Cardiac muscle cell (in vitro differentiated cells and primary cell): ENCODE measurements around the gene MT1E. TPM values are rescaled to one million over a fixed set of nuclear protein-coding genes. Genes with fewer than 3 reads are reported as not detected.
A peak's percentile ranks its signal among the peaks of the same experiment; 100 is the strongest.

Source experiments
- DNase-seq, 2 donors: peaks; one replicate each; pipeline versions ENCODE4 v3.0.0 to v3.0.0-alpha.2; 2010 to 2017; ENCODE audit warnings: low read depth in 1 of 2, low spot score in 1 of 2
- H3K27ac ChIP-seq: fragments of 200-600 bp; sonication (generic); 2 replicates; pipeline ENCODE4 v1.5.1; 2016
- H3K27me3 ChIP-seq: fragments of 200-600 bp; sonication (generic); 2 replicates; pipeline ENCODE4 v1.6.0; 2016; ENCODE audit warnings: control low read depth
- H3K36me3 ChIP-seq: fragments of 200-600 bp; sonication (generic); 2 replicates; pipeline ENCODE4 v1.5.1; 2016; ENCODE audit warnings: control low read depth
- H3K4me1 ChIP-seq: fragments of 200-600 bp; sonication (generic); 2 replicates; pipeline ENCODE4 v1.8.1; 2017; ENCODE audit warnings: low read depth, mild to moderate bottlenecking, mixed run types
- H3K4me3 ChIP-seq: fragments of 200-600 bp; sonication (generic); 2 replicates; pipeline ENCODE4 v1.5.1; 2016; ENCODE audit warnings: mild to moderate bottlenecking
- H3K9me3 ChIP-seq: fragments of 200-600 bp; sonication (generic); 2 replicates; pipeline ENCODE4 v1.5.1; 2017; ENCODE audit warnings: low read depth, mild to moderate bottlenecking, control low read depth
- CTCF ChIP-seq: IDR thresholded peaks from 2 replicates; pipeline ENCODE4 v1.5.1; 2012; ENCODE audit warnings: low read depth, mild to moderate bottlenecking, low read length
- polyA plus RNA-seq: library from polyadenylated mRNA; unstranded; fragments of >200 nt; fragmentation: Nextera tagmentation; extraction: Ambion mirVana; gene quantifications from 2 replicates; pipeline ENCODE4 v1.2.1, GENCODE V29; 2016
- total RNA-seq: library from RNA; depleted of rRNA; stranded (reverse); fragments of >200 nt; gene quantifications from 2 replicates; pipeline ENCODE4 v1.2.3, GENCODE V29; 2016

Gene MT1E
- total and polyA plus RNA-seq, 2 experiments from 2014 or later, result 3.6 to 4.7 TPM

- Histone ChIP-seq H3K36me3 (no peaks in the 10 kb centered on the region), H3K27me3 (peaks cover 81% of the 10 kb centered on the region), H3K9me3 (no peaks in the 10 kb centered on the region), H3K27ac (no peak overlapping the region), H3K4me3 (peak overlapping the region; percentile 19), H3K4me1 (peaks cover 4% of the 10 kb centered on the region)
- TF ChIP-seq CTCF, result no peak
- DNase-seq, result no peak
Measured at GRCh38 chr16:56675685-56676210, 50.2 kb downstream of the MT1E start.

Other genes with a start within 250 kb of the MT1E start
- gene AMFR, start 200.2 kb upstream of the MT1E start, total RNA-seq, result 152 and 157 TPM in 2 replicates
- gene AMFR, start 200.2 kb upstream of the MT1E start, polyA plus RNA-seq, result 52.7 and 65.3 TPM in 2 replicates
- gene NUDT21, start 174.4 kb upstream of the MT1E start, total RNA-seq, result 59.3 and 79.9 TPM in 2 replicates
- 47.4 and 68.7 TPM in 2 replicates for gene NUDT21, start 174.4 kb upstream of the MT1E start, polyA plus RNA-seq
- gene OGFOD1, start 174.2 kb upstream of the MT1E start, total RNA-seq, result 32.0 and 65.5 TPM in 2 replicates
- gene OGFOD1, start 174.2 kb upstream of the MT1E start, polyA plus RNA-seq, result 49.4 and 54.9 TPM in 2 replicates
- gene BBS2, start 105.8 kb upstream of the MT1E start, total RNA-seq, result 31.9 and 32.8 TPM in 2 replicates
- gene BBS2, start 105.8 kb upstream of the MT1E start, polyA plus RNA-seq, result 50.4 and 64.7 TPM in 2 replicates
- not detected in 2 replicates for gene MT4, start 60.7 kb upstream of the MT1E start, total RNA-seq
- gene MT4, start 60.7 kb upstream of the MT1E start, polyA plus RNA-seq, result not detected in 2 replicates
- not detected in 2 replicates for gene MT3, start 36.3 kb upstream of the MT1E start, total RNA-seq
- gene MT3, start 36.3 kb upstream of the MT1E start, polyA plus RNA-seq, result 1.0 TPM in 1 of 2 replicates, not detected in the other
- 0.28 TPM in 1 of 2 replicates, not detected in the other for gene MT2A, start 17.2 kb upstream of the MT1E start, total RNA-seq
- 1.6 and 2.1 TPM in 2 replicates for gene MT2A, start 17.2 kb upstream of the MT1E start, polyA plus RNA-seq
- gene MT1M, start 6.9 kb downstream of the MT1E start, total RNA-seq, result not detected in 2 replicates
- gene MT1M, start 6.9 kb downstream of the MT1E start, polyA plus RNA-seq, result not detected in 2 replicates
- not detected in 2 replicates for gene MT1A, start 12.9 kb downstream of the MT1E start, total RNA-seq
- gene MT1A, start 12.9 kb downstream of the MT1E start, polyA plus RNA-seq, result not detected in 2 replicates
- gene MT1B, start 26.1 kb downstream of the MT1E start, total RNA-seq, result not detected in 2 replicates
- gene MT1B, start 26.1 kb downstream of the MT1E start, polyA plus RNA-seq, result not detected in 2 replicates
- gene MT1F, start 32.2 kb downstream of the MT1E start, total RNA-seq, result not detected in 2 replicates
- gene MT1F, start 32.2 kb downstream of the MT1E start, polyA plus RNA-seq, result not detected in 2 replicates
- 3.7 TPM in 1 of 2 replicates, not detected in the other for gene MT1G, start 42.3 kb downstream of the MT1E start, total RNA-seq
- not detected in 2 replicates for gene MT1G, start 42.3 kb downstream of the MT1E start, polyA plus RNA-seq
- not detected in 2 replicates for gene MT1H, start 44.0 kb downstream of the MT1E start, total RNA-seq
- not detected in 2 replicates for gene MT1H, start 44.0 kb downstream of the MT1E start, polyA plus RNA-seq
- 5.7 and 13.3 TPM in 2 replicates for gene MT1X, start 56.7 kb downstream of the MT1E start, total RNA-seq
- gene MT1X, start 56.7 kb downstream of the MT1E start, polyA plus RNA-seq, result 9.3 and 11.1 TPM in 2 replicates
- 110 and 115 TPM in 2 replicates for gene NUP93, start 104.3 kb downstream of the MT1E start, total RNA-seq
- gene NUP93, start 104.3 kb downstream of the MT1E start, polyA plus RNA-seq, result 127 and 157 TPM in 2 replicates
- gene SLC12A3, start 239.4 kb downstream of the MT1E start, total RNA-seq, result not detected in 2 replicates
- not detected in 2 replicates for gene SLC12A3, start 239.4 kb downstream of the MT1E start, polyA plus RNA-seq